ENCODE measurements around the gene SCRN2. TPM values are rescaled to one million over a fixed set of nuclear protein-coding genes. Genes with fewer than 3 reads are reported as not detected.

Gene SCRN2
- total RNA-seq, 4 donors from 2014 or later, result 11.0 to 22.3 (median 16.8) TPM

- Histone ChIP-seq H3K9me3 (no peaks in the 10 kb centered on the region), H3K4me3 (no peak overlapping the region), H3K27ac (no peak overlapping the region), H3K27me3 (peaks cover 0 to 9% (median 5%) of the 10 kb centered on the region in 3 donors), H3K4me1 (no peaks in the 10 kb centered on the region), H3K36me3 (no peaks in the 10 kb centered on the region)
- no peak for DNase-seq
- intact Hi-C loops (cut with DNase I; ENCODE audit: low total_unique reads) (no loop called here), in situ Hi-C loops (cut with MboI; ENCODE audit: low sequenced_read_pairs in 4 of 4) (loop anchor here in 1 of 4 donors (25.0 kb wide), 1 partner anchor 135 kb away; no protein-coding TSS in a partner anchor)
- TF ChIP-seq POLR2A (IDR thresholded peaks at IDR 0.05), result no peak
- TF ChIP-seq, protein P1, sequence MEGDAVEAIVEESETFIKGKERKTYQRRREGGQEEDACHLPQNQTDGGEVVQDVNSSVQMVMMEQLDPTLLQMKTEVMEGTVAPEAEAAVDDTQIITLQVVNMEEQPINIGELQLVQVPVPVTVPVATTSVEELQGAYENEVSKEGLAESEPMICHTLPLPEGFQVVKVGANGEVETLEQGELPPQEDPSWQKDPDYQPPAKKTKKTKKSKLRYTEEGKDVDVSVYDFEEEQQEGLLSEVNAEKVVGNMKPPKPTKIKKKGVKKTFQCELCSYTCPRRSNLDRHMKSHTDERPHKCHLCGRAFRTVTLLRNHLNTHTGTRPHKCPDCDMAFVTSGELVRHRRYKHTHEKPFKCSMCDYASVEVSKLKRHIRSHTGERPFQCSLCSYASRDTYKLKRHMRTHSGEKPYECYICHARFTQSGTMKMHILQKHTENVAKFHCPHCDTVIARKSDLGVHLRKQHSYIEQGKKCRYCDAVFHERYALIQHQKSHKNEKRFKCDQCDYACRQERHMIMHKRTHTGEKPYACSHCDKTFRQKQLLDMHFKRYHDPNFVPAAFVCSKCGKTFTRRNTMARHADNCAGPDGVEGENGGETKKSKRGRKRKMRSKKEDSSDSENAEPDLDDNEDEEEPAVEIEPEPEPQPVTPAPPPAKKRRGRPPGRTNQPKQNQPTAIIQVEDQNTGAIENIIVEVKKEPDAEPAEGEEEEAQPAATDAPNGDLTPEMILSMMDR (IDR thresholded peaks at IDR 0.05 in 4 of 5, conservative IDR thresholded peaks at IDR 0.05 in 1 of 5), result no peak
- no peak for ATAC-seq
Measured at GRCh38 chr17:47797797-47798196, 43.3 kb downstream of the SCRN2 start.

DNA sequence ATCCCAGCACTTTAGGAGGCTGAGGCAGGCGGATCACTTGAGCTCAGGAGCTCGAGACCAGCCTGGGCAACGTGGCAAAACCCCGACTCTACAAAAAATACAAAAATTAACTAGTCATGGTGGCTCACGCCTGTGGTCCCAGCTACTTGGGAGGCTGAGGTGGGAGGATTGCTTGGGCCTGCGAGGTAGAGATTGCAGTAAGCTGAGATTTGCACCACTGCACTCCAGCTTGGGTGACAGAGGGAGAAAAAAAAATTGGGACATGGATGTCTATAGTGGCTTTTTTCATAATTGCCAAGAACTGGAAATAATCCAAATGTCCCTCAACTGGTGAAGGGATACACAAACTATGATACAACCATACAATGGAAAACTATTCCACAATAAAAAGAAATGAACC, 48.1 kb downstream of the SCRN2 start:
- intact Hi-C loops (cut with DNase I; ENCODE audit: low total_unique reads) (no loop called here), in situ Hi-C loops (cut with MboI; ENCODE audit: low sequenced_read_pairs in 4 of 4) (loop anchor here in 1 of 4 donors (25.0 kb wide), 1 partner anchor 131 kb away; no protein-coding TSS in a partner anchor)
- H3K27ac ChIP-seq, result no peak overlapping the region
- no peak for ATAC-seq
- no peak for TF ChIP-seq POLR2A (IDR thresholded peaks at IDR 0.05)
- TF ChIP-seq, protein P1 (IDR thresholded peaks at IDR 0.05 in 4 of 5, conservative IDR thresholded peaks at IDR 0.05 in 1 of 5), result no peak
- no peak overlapping the region for H3K4me3 ChIP-seq
- H3K4me1 ChIP-seq, result peaks cover 5 to 8% of the 10 kb centered on the region in 2 donors
- no peaks in the 10 kb centered on the region for H3K36me3 ChIP-seq
- no peaks in the 10 kb centered on the region for H3K9me3 ChIP-seq
- DNase-seq, result no peak
- peaks cover 41 to 51% (median 45%) of the 10 kb centered on the region in 3 donors for H3K27me3 ChIP-seq

DNA sequence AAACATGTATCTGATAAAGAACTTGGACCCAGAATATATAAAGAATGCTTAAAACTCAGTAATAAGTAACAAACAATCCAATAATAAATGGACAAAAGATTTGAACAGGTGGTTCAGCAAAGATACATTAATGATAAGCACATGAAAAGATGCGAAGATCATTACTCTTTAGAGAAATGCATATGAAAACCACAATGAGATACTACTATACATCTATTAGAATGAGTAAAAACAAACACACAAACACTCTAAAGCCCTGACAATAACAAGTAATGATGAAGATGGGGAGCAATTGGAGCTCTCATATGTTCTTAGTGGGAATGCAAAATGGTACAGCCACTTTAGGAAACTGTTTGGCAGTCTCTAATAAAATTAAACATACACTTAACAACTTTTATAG, 48.6 kb downstream of the SCRN2 start:
- ATAC-seq (no peak), DNase-seq (no peak)
- Histone ChIP-seq H3K27me3 (peaks cover 47 to 55% (median 49%) of the 10 kb centered on the region in 3 donors), H3K4me3 (no peak overlapping the region), H3K9me3 (no peaks in the 10 kb centered on the region), H3K4me1 (peaks cover 5 to 8% of the 10 kb centered on the region in 2 donors), H3K27ac (no peak overlapping the region), H3K36me3 (no peaks in the 10 kb centered on the region)
- TF ChIP-seq, protein P1 (IDR thresholded peaks at IDR 0.05 in 4 of 5, conservative IDR thresholded peaks at IDR 0.05 in 1 of 5), result no peak
- no peak for TF ChIP-seq POLR2A (IDR thresholded peaks at IDR 0.05)
- in situ Hi-C loops (cut with MboI; ENCODE audit: low sequenced_read_pairs in 4 of 4) (loop anchor here in 1 of 4 donors (25.0 kb wide), 1 partner anchor 130 kb away; no protein-coding TSS in a partner anchor), intact Hi-C loops (cut with DNase I; ENCODE audit: low total_unique reads) (no loop called here)

DNA sequence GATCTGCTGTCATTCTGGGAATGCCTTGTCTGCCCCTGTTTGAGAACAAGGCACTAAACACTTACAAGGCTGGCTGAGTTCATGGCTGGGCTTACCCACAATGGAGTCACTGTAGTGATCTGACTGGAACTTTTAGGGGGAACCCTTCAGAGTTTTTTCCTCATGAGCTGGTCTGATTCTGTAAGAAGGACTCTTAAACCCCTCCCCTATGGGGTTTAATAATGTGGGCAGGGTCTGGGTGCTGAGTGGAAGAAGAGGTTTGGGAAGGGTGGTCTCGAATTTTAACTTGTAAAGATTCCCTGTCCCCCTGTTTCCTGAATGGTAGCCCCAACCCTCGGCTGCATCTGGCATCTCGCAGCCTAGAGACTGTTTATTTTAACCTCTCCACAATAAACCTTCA, 50.0 kb downstream of the SCRN2 start:
- intact Hi-C loops (cut with DNase I; ENCODE audit: low total_unique reads), result no loop called here
- Histone ChIP-seq H3K27me3 (peaks cover 48 to 55% (median 53%) of the 10 kb centered on the region in 3 donors), H3K27ac (no peak overlapping the region), H3K36me3 (no peaks in the 10 kb centered on the region), H3K4me1 (peaks cover 5 to 8% of the 10 kb centered on the region in 2 donors), H3K4me3 (no peak overlapping the region), H3K9me3 (no peaks in the 10 kb centered on the region)
- no peak for ATAC-seq
- in situ Hi-C loops (cut with MboI; ENCODE audit: low sequenced_read_pairs in 4 of 4), result loop anchor here in 1 of 4 donors (25.0 kb wide), 1 partner anchor 129 kb away; no protein-coding TSS in a partner anchor
- TF ChIP-seq POLR2A (IDR thresholded peaks at IDR 0.05), result no peak
- TF ChIP-seq, protein P1 (IDR thresholded peaks at IDR 0.05 in 4 of 5, conservative IDR thresholded peaks at IDR 0.05 in 1 of 5), result no peak
- no peak for DNase-seq
